HG03039 (cell line): ENCODE measurements around the gene TBC1D8.

Experiments
- ATAC-seq: cut with Tn5 transposase; IDR thresholded peaks from one replicate; pipeline ENCODE4 v1.9.1; 2021; ENCODE audit warnings: mild to moderate bottlenecking, moderate library complexity; ENCODE audit not compliant: unreplicated experiment

Gene TBC1D8

GRCh38 chr2:101140237-101140636 is 10.9 kb downstream of the TBC1D8 start:
- no peak for ATAC-seq

GRCh38 chr2:101139495-101139894 is 11.7 kb downstream of the TBC1D8 start:
- ATAC-seq = no peak

GRCh38 chr2:101135412-101136296 is 15.5 kb downstream of the TBC1D8 start:
- ATAC-seq = no peak

- no peak for ATAC-seq
Observed at GRCh38 chr2:101133492-101134100, 17.6 kb downstream of the TBC1D8 start.

- ATAC-seq = no peak
Observed at GRCh38 chr2:101132202-101132601, 19.0 kb downstream of the TBC1D8 start.

GRCh38 chr2:101130081-101130480 is 21.1 kb downstream of the TBC1D8 start:
- no peak for ATAC-seq

- ATAC-seq = no peak
Observed at GRCh38 chr2:101127319-101128056, 23.7 kb downstream of the TBC1D8 start.

GRCh38 chr2:101125808-101126207 is 25.4 kb downstream of the TBC1D8 start:
- ATAC-seq = no peak

- ATAC-seq = no peak
Observed at GRCh38 chr2:101125374-101125773, 25.8 kb downstream of the TBC1D8 start.

- no peak for ATAC-seq
Observed at GRCh38 chr2:101124643-101125366, 26.4 kb downstream of the TBC1D8 start.

GRCh38 chr2:101123795-101124471 is 27.2 kb downstream of the TBC1D8 start:
- ATAC-seq = no peak

GRCh38 chr2:101121174-101121573 is 30.0 kb downstream of the TBC1D8 start:
- no peak for ATAC-seq

GRCh38 chr2:101120124-101120996 is 30.8 kb downstream of the TBC1D8 start:
- no peak for ATAC-seq

GRCh38 chr2:101119431-101119830 is 31.8 kb downstream of the TBC1D8 start:
- ATAC-seq = no peak

- ATAC-seq = no peak
Observed at GRCh38 chr2:101116841-101117552, 34.2 kb downstream of the TBC1D8 start.

GRCh38 chr2:101116348-101116747 is 34.8 kb downstream of the TBC1D8 start:
- ATAC-seq = no peak

GRCh38 chr2:101115664-101116063 is 35.5 kb downstream of the TBC1D8 start:
- no peak for ATAC-seq

- ATAC-seq = no peak
Observed at GRCh38 chr2:101114815-101115214, 36.4 kb downstream of the TBC1D8 start.

GRCh38 chr2:101114268-101114783 is 36.9 kb downstream of the TBC1D8 start:
- ATAC-seq = no peak
